HCT116 (cell line): ENCODE measurements around the gene ELOVL3. TPM values are rescaled to one million over a fixed set of nuclear protein-coding genes. Genes with fewer than 3 reads are reported as not detected.

Source experiments
- ATAC-seq: fragments of 200-7000 bp; cut with Tn5 transposase; 2 replicates; pipeline ENCODE4 v1.9.1; 2020; ENCODE audit warnings: mild to moderate bottlenecking, moderate library complexity
- BruUV-seq: library from RNA; stranded (reverse); fragments of 400-500 nt; replicated peaks from 2 replicates; lab custom pipeline; 2021; lab: Mats Ljungman, UMichigan
- CTCF ChIA-PET: fragments of 300-600 bp; sonication (Branson Sonifier 250); formaldehyde crosslinking; loops from one replicate; lab custom pipeline; 2021; ENCODE audit warnings: antibody characterized with exemption; lab: Charles Lee
- POLR2A ChIA-PET: fragments of 300-600, 350-600 bp; sonication (Branson Sonifier 250); formaldehyde crosslinking; loops from one replicate; lab custom pipeline; 2021; ENCODE audit warnings: antibody characterized with exemption; lab: Charles Lee
- RAD21 ChIA-PET, 2 experiments: fragments of 300-600 bp; sonication (Branson Sonifier 250); formaldehyde crosslinking; loops; one replicate each; lab custom pipeline; 2023; ENCODE audit warnings: low total read pairs in 2 of 2; ENCODE audit not compliant: uncharacterized antibody in 2 of 2, unreplicated experiment in 2 of 2, low non-redundant PET in 1 of 2; lab: Charles Lee
- DNase-seq: peaks from one replicate; pipeline ENCODE4 v3.0.0-alpha.2; 2010; ENCODE audit warnings: low read depth, low spot score
- H2AFZ ChIP-seq: fragments of 200-600 bp; shearing (Covaris generic), sonication (generic); 2 replicates; pipeline ENCODE4 v1.6.1; 2017; ENCODE audit warnings: low read depth, mixed run types, mixed read lengths, antibody characterized with exemption, low read length; ENCODE audit not compliant: poor library complexity, severe bottlenecking
- H3K27ac ChIP-seq: 2 replicates; pipeline ENCODE4 v1.5.1; 2012; ENCODE audit warnings: low read depth, low read length
- H3K27me3 ChIP-seq: fragments of 200-600 bp; sonication (generic); 2 replicates; pipeline ENCODE4 v1.6.1; 2016; ENCODE audit warnings: mixed run types, low read length, mixed read lengths; ENCODE audit not compliant: insufficient read depth
- H3K36me3 ChIP-seq, 2 experiments: fragments of 200-500 bp in 1 of 2; fragments of 200-600 bp in 1 of 2; sonication (Bioruptor generic) in 1 of 2; sonication (generic) in 1 of 2; 2 replicates each; pipeline versions ENCODE4 v1.5.1 to v1.6.1; 2014 to 2016; ENCODE audit warnings: low read length in 2 of 2, inconsistent platforms in 1 of 2, mixed read lengths in 1 of 2, mixed run types in 1 of 2; ENCODE audit not compliant: insufficient read depth in 2 of 2, control insufficient read depth in 1 of 2
- H3K4me1 ChIP-seq, 2 experiments: fragments of 200-600 bp in 1 of 2; sonication (generic) in 1 of 2; 2 replicates each; pipeline versions ENCODE4 v1.5.1 to v1.6.1; 2012 to 2017; ENCODE audit warnings: low read length in 2 of 2, inconsistent platforms in 1 of 2, mild to moderate bottlenecking in 1 of 2, mixed read lengths in 1 of 2, mixed run types in 1 of 2, moderate library complexity in 1 of 2; ENCODE audit not compliant: insufficient read depth in 2 of 2, control insufficient read depth in 1 of 2
- H3K4me2 ChIP-seq: fragments of 200-600 bp; sonication (generic); 2 replicates; pipeline ENCODE4 v1.6.1; 2017; ENCODE audit warnings: mixed run types, low read length, mixed read lengths
- H3K4me3 ChIP-seq, 2 experiments: fragments of 200-600 bp in 1 of 2; sonication (generic) in 1 of 2; replicated peaks in 1 of 2; 2 replicates each; pipeline ENCODE4 v1.5.1; 2011 to 2016; ENCODE audit warnings: low read length in 2 of 2, control low read depth in 1 of 2, low read depth in 1 of 2, mild to moderate bottlenecking in 1 of 2, mixed read lengths in 1 of 2, mixed run types in 1 of 2
- H3K79me2 ChIP-seq: fragments of 200-600 bp; sonication (generic); 2 replicates; pipeline ENCODE4 v1.6.1; 2017; ENCODE audit warnings: mild to moderate bottlenecking, mixed run types, low read length, moderate library complexity, mixed read lengths; ENCODE audit not compliant: insufficient read depth
- H3K9ac ChIP-seq: fragments of 200-600 bp; sonication (generic); 2 replicates; pipeline ENCODE4 v1.6.1; 2016; ENCODE audit warnings: low read length, mixed read lengths
- H3K9me2 ChIP-seq: fragments of 200-600 bp; sonication (generic), shearing (Covaris generic); 2 replicates; pipeline ENCODE4 v1.6.1; 2017; ENCODE audit warnings: mixed run types, mild to moderate bottlenecking, moderate library complexity; ENCODE audit not compliant: insufficient read depth
- H3K9me3 ChIP-seq, 2 experiments: fragments of 200-500 bp in 1 of 2; fragments of 200-600 bp in 1 of 2; sonication (Bioruptor generic) in 1 of 2; sonication (generic) in 1 of 2; 2 replicates each; pipeline ENCODE4 v1.6.1; 2014 to 2017; ENCODE audit warnings: low read length in 2 of 2, mixed read lengths in 2 of 2, inconsistent platforms in 1 of 2, low read depth in 1 of 2, mild to moderate bottlenecking in 1 of 2, mixed run types in 1 of 2, moderate library complexity in 1 of 2; ENCODE audit not compliant: control insufficient read depth in 1 of 2, insufficient read depth in 1 of 2
- H4K20me1 ChIP-seq: fragments of 200-600 bp; sonication (generic), shearing (Covaris generic); 2 replicates; pipeline ENCODE4 v1.6.1; 2017; ENCODE audit warnings: mixed run types, mild to moderate bottlenecking, moderate library complexity; ENCODE audit not compliant: insufficient read depth
- ATF3 ChIP-seq: IDR thresholded peaks from 2 replicates; pipeline ENCODE4 v1.6.1; 2012
- CEBPB ChIP-seq: IDR thresholded peaks from 2 replicates; pipeline ENCODE4 v1.6.1; 2012; ENCODE audit warnings: low read depth
- JUND ChIP-seq: IDR thresholded peaks from 2 replicates; pipeline ENCODE4 v1.6.1; 2012
- MAX ChIP-seq: IDR thresholded peaks from 2 replicates; pipeline ENCODE4 v1.6.1; 2012
- REST ChIP-seq: IDR thresholded peaks from 2 replicates; pipeline ENCODE4 v1.6.1; 2012; ENCODE audit warnings: low read depth
- ZNF274 ChIP-seq: fragments of 200-500 bp; sonication (Bioruptor generic); IDR thresholded peaks from 2 replicates; pipeline ENCODE4 v1.6.1; 2014; ENCODE audit warnings: mild to moderate bottlenecking, low read depth, low read length, inconsistent platforms
- intact Hi-C: fragments of 100-400 bp; cut with micrococcal nuclease; formaldehyde crosslinking; loops from 2 replicates; pipeline ENCODE4 v1.10.0; 2022
- total RNA-seq: library from RNA; stranded (reverse); gene quantifications from one replicate; pipeline ENCODE4 v1.2.1, GENCODE V29; 2021; ENCODE audit not compliant: unreplicated experiment

ELOVL3 gene
- total RNA-seq, 1 experiment from 2014 or later, result 5.5 TPM

- H3K9me3 ChIP-seq, result no peaks in the 10 kb centered on the region
- no peak overlapping the region for H3K27ac ChIP-seq
- ATAC-seq (no peak), DNase-seq (no peak)
- H3K79me2 ChIP-seq, result peaks cover 63% of the 10 kb centered on the region
- BruUV-seq, result no TSS peak
- no peaks in the 10 kb centered on the region for H3K27me3 ChIP-seq
- ChIA-PET POLR2A (interaction anchor here (0.6 kb wide), 1 partner anchor 325 kb away, joined by 3 read pairs; no protein-coding TSS in a partner anchor), CTCF (interaction anchor here (1.1 kb wide), 1 partner anchor 72 kb away, joined by 3 read pairs; no protein-coding TSS in a partner anchor), RAD21 (no interaction called here)
- intact Hi-C loops, result no loop called here
- H3K36me3 ChIP-seq, result no peaks in the 10 kb centered on the region
- no peak overlapping the region for H2AFZ ChIP-seq
- peaks cover 18% of the 10 kb centered on the region; the same call in 1 of the 2 replicates for H4K20me1 ChIP-seq
- TF ChIP-seq ATF3 (no peak), REST (no peak), CEBPB (no peak), MAX (no peak), ZNF274 (no peak), JUND (no peak)
- no peak overlapping the region for H3K4me3 ChIP-seq
- no peaks in the 10 kb centered on the region for H3K4me1 ChIP-seq
- H3K9ac ChIP-seq, result no peak overlapping the region
- no peaks in the 10 kb centered on the region for H3K9me2 ChIP-seq
- no peak overlapping the region for H3K4me2 ChIP-seq
These were observed 53.0 kb downstream of the ELOVL3 start for GRCh38 chr10:102279104-102279503.

Other genes starting within 250 kb of the ELOVL3 start
- gene ARMH3, start 170.1 kb upstream of the ELOVL3 start, total RNA-seq, result 30.4 TPM
- gene HPS6, start 160.9 kb upstream of the ELOVL3 start, total RNA-seq, result 31.7 TPM
- gene LDB1, start 105.9 kb upstream of the ELOVL3 start, total RNA-seq, result 63.9 TPM
- gene PPRC1, start 93.3 kb upstream of the ELOVL3 start, total RNA-seq, result 93.0 TPM
- gene NOLC1, start 73.9 kb upstream of the ELOVL3 start, total RNA-seq, result 231 TPM
- gene PITX3, start 15.2 kb downstream of the ELOVL3 start, total RNA-seq, result 1.9 TPM
- 58.9 TPM for gene GBF1, start 19.2 kb downstream of the ELOVL3 start, total RNA-seq
- 115 TPM for gene NFKB2, start 169.4 kb downstream of the ELOVL3 start, total RNA-seq
- 9.7 TPM for gene PSD, start 192.5 kb downstream of the ELOVL3 start, total RNA-seq
- 21.1 TPM for gene FBXL15, start 194.5 kb downstream of the ELOVL3 start, total RNA-seq
- 96.7 TPM for gene CUEDC2, start 206.3 kb downstream of the ELOVL3 start, total RNA-seq
- gene C10orf95, start 225.2 kb downstream of the ELOVL3 start, total RNA-seq, result 2.1 TPM